A549 (cell line): ENCODE results near the gene MVB12B.

Experiments used
- CBX8 ChIP-seq: fragments of 200-600 bp; sonication (generic); IDR thresholded peaks from 2 replicates; pipeline ENCODE4 v1.6.1; 2016
- CHD4 ChIP-seq: fragments of 200-600 bp; sonication (generic); IDR thresholded peaks from 2 replicates; pipeline ENCODE4 v1.6.1; 2016; ENCODE audit warnings: antibody characterized with exemption, mild to moderate bottlenecking, borderline replicate concordance
- EP300 ChIP-seq, 2 experiments: fragments of >200 bp; sonication (Bioruptor Twin); formaldehyde crosslinking; IDR thresholded peaks; 2 replicates in 1 of 2; 3 replicates in 1 of 2; pipeline ENCODE4 v1.6.1; 2016 to 2017
- HOXA7 ChIP-seq: fragments of 250-450 bp; sonication (Bioruptor Pico); IDR thresholded peaks from 2 replicates; pipeline ENCODE4 v1.5.0; 2020; ENCODE audit warnings: mild to moderate bottlenecking, moderate library complexity
- MYC ChIP-seq: IDR thresholded peaks from 2 replicates; pipeline ENCODE4 v1.6.1; 2012; ENCODE audit warnings: mild to moderate bottlenecking, inconsistent platforms, low read length, improper control_type of control experiment, borderline replicate concordance
- POLR2A ChIP-seq: IDR thresholded peaks from 2 replicates; pipeline ENCODE4 v1.6.1; 2012; ENCODE audit warnings: mild to moderate bottlenecking, low read length
- RAD21 ChIP-seq, 2 experiments: fragments of >200 bp in 1 of 2; sonication (Bioruptor Twin) in 1 of 2; formaldehyde crosslinking in 1 of 2; IDR thresholded peaks in 1 of 2; conservative IDR thresholded peaks in 1 of 2; 2 replicates in 1 of 2; 3 replicates in 1 of 2; pipeline ENCODE4 v1.6.1; 2012 to 2018; ENCODE audit warnings: inconsistent platforms in 1 of 2
- RFX5 ChIP-seq: fragments of 450-650 bp; IDR thresholded peaks from 2 replicates; pipeline ENCODE4 v1.7.1; 2014; ENCODE audit warnings: antibody characterized with exemption, mild to moderate bottlenecking, moderate library complexity
- SMC3 ChIP-seq: fragments of >200 bp; sonication (Bioruptor Twin); formaldehyde crosslinking; IDR thresholded peaks from 3 replicates; pipeline ENCODE4 v1.6.1; 2018; ENCODE audit warnings: inconsistent platforms
- TFCP2L1 ChIP-seq: fragments of 250-450 bp; sonication (Bioruptor Pico); IDR thresholded peaks from 2 replicates; pipeline ENCODE4 v1.5.0; 2021; ENCODE audit warnings: mild to moderate bottlenecking
- TF ChIP-seq, protein P1 (sequence below): fragments of >200 bp; sonication (Bioruptor Twin); formaldehyde crosslinking; IDR thresholded peaks from 3 replicates; pipeline ENCODE4 v1.5.1; 2016
- TF ChIP-seq, protein P2 (sequence below): IDR thresholded peaks from 2 replicates; pipeline ENCODE4 v1.6.1; 2012; ENCODE audit warnings: low read depth, borderline replicate concordance
- TF ChIP-seq, protein P3 (sequence below): IDR thresholded peaks from 2 replicates; pipeline ENCODE4 v1.6.1; 2012

DNA sequence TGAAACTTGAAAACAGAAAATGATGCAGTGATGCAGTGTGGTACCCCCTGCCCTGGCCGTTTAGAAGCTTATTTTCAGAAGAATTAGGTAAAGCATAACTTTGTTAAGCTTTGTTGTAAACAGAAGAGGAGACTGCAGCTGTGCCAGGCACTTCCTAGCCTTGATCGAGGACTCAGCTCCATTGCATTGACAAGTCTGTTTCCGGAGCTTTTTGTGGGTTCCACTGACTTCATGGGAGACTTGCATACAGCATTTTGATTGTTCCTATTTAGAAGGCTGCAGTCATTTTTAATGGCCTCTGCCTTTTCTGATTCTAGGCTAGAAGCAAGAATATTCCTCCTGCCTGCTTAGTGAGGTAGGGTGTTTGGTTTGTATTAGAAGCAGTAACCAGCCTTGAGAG, 12.3 kb downstream of the MVB12B start:
- TF ChIP-seq, protein P1, sequence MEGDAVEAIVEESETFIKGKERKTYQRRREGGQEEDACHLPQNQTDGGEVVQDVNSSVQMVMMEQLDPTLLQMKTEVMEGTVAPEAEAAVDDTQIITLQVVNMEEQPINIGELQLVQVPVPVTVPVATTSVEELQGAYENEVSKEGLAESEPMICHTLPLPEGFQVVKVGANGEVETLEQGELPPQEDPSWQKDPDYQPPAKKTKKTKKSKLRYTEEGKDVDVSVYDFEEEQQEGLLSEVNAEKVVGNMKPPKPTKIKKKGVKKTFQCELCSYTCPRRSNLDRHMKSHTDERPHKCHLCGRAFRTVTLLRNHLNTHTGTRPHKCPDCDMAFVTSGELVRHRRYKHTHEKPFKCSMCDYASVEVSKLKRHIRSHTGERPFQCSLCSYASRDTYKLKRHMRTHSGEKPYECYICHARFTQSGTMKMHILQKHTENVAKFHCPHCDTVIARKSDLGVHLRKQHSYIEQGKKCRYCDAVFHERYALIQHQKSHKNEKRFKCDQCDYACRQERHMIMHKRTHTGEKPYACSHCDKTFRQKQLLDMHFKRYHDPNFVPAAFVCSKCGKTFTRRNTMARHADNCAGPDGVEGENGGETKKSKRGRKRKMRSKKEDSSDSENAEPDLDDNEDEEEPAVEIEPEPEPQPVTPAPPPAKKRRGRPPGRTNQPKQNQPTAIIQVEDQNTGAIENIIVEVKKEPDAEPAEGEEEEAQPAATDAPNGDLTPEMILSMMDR = no peak
- TF ChIP-seq EP300 (IDR thresholded peaks at IDR 0.05) (no peak), RAD21 (conservative IDR thresholded peaks at IDR 0.05 in 1 of 2, IDR thresholded peaks at IDR 0.05 in 1 of 2) (no peak), TFCP2L1 (CRISPR knock-in tag) (no peak), CHD4 (no peak), MYC (no peak), SMC3 (no peak), POLR2A (no peak), RFX5 (no peak), CBX8 (no peak), HOXA7 (CRISPR knock-in tag) (no peak)
- TF ChIP-seq, protein P2, sequence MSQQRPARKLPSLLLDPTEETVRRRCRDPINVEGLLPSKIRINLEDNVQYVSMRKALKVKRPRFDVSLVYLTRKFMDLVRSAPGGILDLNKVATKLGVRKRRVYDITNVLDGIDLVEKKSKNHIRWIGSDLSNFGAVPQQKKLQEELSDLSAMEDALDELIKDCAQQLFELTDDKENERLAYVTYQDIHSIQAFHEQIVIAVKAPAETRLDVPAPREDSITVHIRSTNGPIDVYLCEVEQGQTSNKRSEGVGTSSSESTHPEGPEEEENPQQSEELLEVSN = no peak
- TF ChIP-seq, protein P3, sequence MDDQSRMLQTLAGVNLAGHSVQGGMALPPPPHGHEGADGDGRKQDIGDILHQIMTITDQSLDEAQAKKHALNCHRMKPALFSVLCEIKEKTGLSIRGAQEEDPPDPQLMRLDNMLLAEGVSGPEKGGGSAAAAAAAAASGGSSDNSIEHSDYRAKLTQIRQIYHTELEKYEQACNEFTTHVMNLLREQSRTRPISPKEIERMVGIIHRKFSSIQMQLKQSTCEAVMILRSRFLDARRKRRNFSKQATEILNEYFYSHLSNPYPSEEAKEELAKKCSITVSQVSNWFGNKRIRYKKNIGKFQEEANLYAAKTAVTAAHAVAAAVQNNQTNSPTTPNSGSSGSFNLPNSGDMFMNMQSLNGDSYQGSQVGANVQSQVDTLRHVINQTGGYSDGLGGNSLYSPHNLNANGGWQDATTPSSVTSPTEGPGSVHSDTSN = no peak
